Panc1 (cell line): ENCODE measurements around the gene MYBBP1A.

ENCODE experiments used
- CTCF ChIP-seq: fragments of 450-650 bp; IDR thresholded peaks from 2 replicates; pipeline ENCODE4 v1.5.1; 2017; ENCODE audit warnings: mild to moderate bottlenecking
- SIN3A ChIP-seq: IDR thresholded peaks from 2 replicates; pipeline ENCODE4 v1.6.1; 2012; ENCODE audit warnings: low read depth, mild to moderate bottlenecking, low read length, moderate library complexity, borderline replicate concordance; ENCODE audit not compliant: insufficient read depth

GRCh38 chr17:4515501-4515900 lies 39.7 kb downstream of the MYBBP1A start:
- TF ChIP-seq SIN3A (no peak), CTCF (no peak)
